OCI-LY7 (cell line): ENCODE results near the gene TRMU. TPM values are rescaled to one million over a fixed set of nuclear protein-coding genes. Genes with fewer than 3 reads are reported as not detected.

Experiments used
- BruUV-seq: library from RNA; stranded (reverse); fragments of 400-500 nt; replicated peaks from 2 replicates; lab custom pipeline; 2021; lab: Mats Ljungman, UMichigan
- CTCF ChIA-PET: fragments of 300-600 bp; sonication (Branson Sonifier 250); formaldehyde crosslinking; loops from one replicate; lab custom pipeline; 2022; ENCODE audit warnings: antibody characterized with exemption; ENCODE audit not compliant: unreplicated experiment; lab: Charles Lee
- POLR2A ChIA-PET: fragments of 300-600 bp; sonication (Branson Sonifier 250); formaldehyde crosslinking; loops from one replicate; lab custom pipeline; 2022; ENCODE audit warnings: antibody characterized with exemption; lab: Charles Lee
- DNase-seq: peaks from one replicate; pipeline ENCODE4 v3.0.0-alpha.2; 2015; ENCODE audit warnings: low spot score
- H2AFZ ChIP-seq: fragments of 200-600 bp; sonication (generic), shearing (Covaris generic); 2 replicates; pipeline ENCODE4 v1.6.1; 2014; ENCODE audit warnings: mild to moderate bottlenecking, antibody characterized with exemption, low read length, moderate library complexity
- H3K27ac ChIP-seq: fragments of 200-600 bp; sonication (generic); 2 replicates; pipeline ENCODE4 v1.5.1; 2014; ENCODE audit warnings: mixed run types, low read depth, mild to moderate bottlenecking, moderate library complexity, low read length, inconsistent platforms; ENCODE audit not compliant: poor library complexity, severe bottlenecking
- H3K36me3 ChIP-seq: fragments of 200-600 bp; sonication (generic); 2 replicates; pipeline ENCODE4 v1.6.1; 2014; ENCODE audit warnings: mild to moderate bottlenecking, antibody characterized with exemption, low read length, moderate library complexity, mixed read lengths; ENCODE audit not compliant: insufficient read depth
- H3K4me1 ChIP-seq: fragments of 200-600 bp; sonication (generic); 2 replicates; pipeline ENCODE4 v1.5.1; 2014; ENCODE audit warnings: mild to moderate bottlenecking, low read length; ENCODE audit not compliant: insufficient read depth, poor library complexity, severe bottlenecking
- H3K4me2 ChIP-seq: fragments of 200-600 bp; sonication (generic); 2 replicates; pipeline ENCODE4 v1.6.1; 2014; ENCODE audit warnings: mild to moderate bottlenecking, low read length
- H3K4me3 ChIP-seq: fragments of 200-600 bp; sonication (generic); 2 replicates; pipeline ENCODE4 v1.5.1; 2014; ENCODE audit warnings: mild to moderate bottlenecking, low read depth, low read length; ENCODE audit not compliant: poor library complexity, severe bottlenecking
- H3K79me2 ChIP-seq: fragments of 200-600 bp; sonication (generic); 2 replicates; pipeline ENCODE4 v1.6.1; 2016; ENCODE audit warnings: low read depth, mild to moderate bottlenecking, low read length, moderate library complexity, mixed read lengths; ENCODE audit not compliant: insufficient read depth
- H3K9me2 ChIP-seq: fragments of 200-600 bp; sonication (generic); 2 replicates; pipeline ENCODE4 v1.6.1; 2016; ENCODE audit warnings: mild to moderate bottlenecking, low read length, mixed read lengths; ENCODE audit not compliant: insufficient read depth
- H3K9me3 ChIP-seq: fragments of 200-600 bp; sonication (generic); 2 replicates; pipeline ENCODE4 v1.6.1; 2014; ENCODE audit warnings: mild to moderate bottlenecking, mixed run types, low read length, mixed read lengths
- H4K20me1 ChIP-seq: fragments of 200-600 bp; sonication (generic); 2 replicates; pipeline ENCODE4 v1.6.1; 2014; ENCODE audit warnings: mild to moderate bottlenecking, antibody characterized with exemption, low read length, moderate library complexity, mixed read lengths; ENCODE audit not compliant: insufficient read depth
- CTCF ChIP-seq: fragments of 200-600 bp; sonication (generic); conservative IDR thresholded peaks from 2 replicates; pipeline ENCODE4 v1.5.1; 2014; ENCODE audit warnings: mild to moderate bottlenecking, antibody characterized with exemption, low read length, moderate library complexity, mixed read lengths
- EZH2phosphoT487 ChIP-seq: fragments of 200-600 bp; sonication (generic); IDR thresholded peaks from 2 replicates; pipeline ENCODE4 v1.6.1; 2018; ENCODE audit warnings: low read depth, borderline replicate concordance, mild to moderate bottlenecking, mixed run types, antibody characterized with exemption, low read length, moderate library complexity, mixed read lengths
- intact Hi-C: fragments of 100-400 bp; cut with micrococcal nuclease; formaldehyde crosslinking; loops from one replicate; pipeline ENCODE4 v1.10.0; 2022; ENCODE audit not compliant: unreplicated experiment
- total RNA-seq, 2 experiments: library from RNA; depleted of rRNA in 1 of 2; stranded (reverse); fragments of >200 nt in 1 of 2; shearing (Covaris generic) in 1 of 2; gene quantifications; 2 replicates each; pipeline ENCODE4 v1.2.3, GENCODE V29; 2014 to 2022

The TRMU gene
- total RNA-seq, 2 experiments from 2014 or later = 88.2 to 121 TPM

- intact Hi-C loops = no loop called here
- CTCF ChIA-PET = no interaction called here
Observed at GRCh38 chr22:46358766-46359165, 23.3 kb downstream of the TRMU start.

GRCh38 chr22:46359362-46359761 is 23.8 kb downstream of the TRMU start:
- Histone ChIP-seq H3K27ac (no peak overlapping the region), H3K4me2 (no peak overlapping the region), H3K79me2 (no peaks in the 10 kb centered on the region), H3K4me3 (no peak overlapping the region), H2AFZ (no peak overlapping the region), H4K20me1 (no peaks in the 10 kb centered on the region), H3K4me1 (peaks cover 18% of the 10 kb centered on the region), H3K9me3 (no peaks in the 10 kb centered on the region), H3K9me2 (no peaks in the 10 kb centered on the region), H3K36me3 (peaks cover 32% of the 10 kb centered on the region; the same call in 1 of the 2 replicates)
- no TSS peak for BruUV-seq
- ChIA-PET CTCF (no interaction called here), POLR2A (no interaction called here)
- DNase-seq = no peak
- TF ChIP-seq CTCF = no peak
- TF ChIP-seq EZH2phosphoT487 = no peak
- intact Hi-C loops = no loop called here

More at GRCh38 chr22:46358766-46359165, 23.3 kb downstream of the TRMU start:
- no peak for TF ChIP-seq CTCF
- TF ChIP-seq EZH2phosphoT487 = no peak
- no peak overlapping the region for H2AFZ ChIP-seq
- no peaks in the 10 kb centered on the region for H4K20me1 ChIP-seq
- no peak overlapping the region for H3K27ac ChIP-seq
- H3K9me3 ChIP-seq = no peaks in the 10 kb centered on the region
- POLR2A ChIA-PET = no interaction called here
- peaks cover 18% of the 10 kb centered on the region for H3K4me1 ChIP-seq
- no TSS peak for BruUV-seq
- H3K36me3 ChIP-seq = peaks cover 38% of the 10 kb centered on the region; the same call in 1 of the 2 replicates
- no peak overlapping the region for H3K4me3 ChIP-seq
- H3K9me2 ChIP-seq = no peaks in the 10 kb centered on the region
- no peak overlapping the region for H3K4me2 ChIP-seq
- H3K79me2 ChIP-seq = no peaks in the 10 kb centered on the region
- no peak for DNase-seq

DNA sequence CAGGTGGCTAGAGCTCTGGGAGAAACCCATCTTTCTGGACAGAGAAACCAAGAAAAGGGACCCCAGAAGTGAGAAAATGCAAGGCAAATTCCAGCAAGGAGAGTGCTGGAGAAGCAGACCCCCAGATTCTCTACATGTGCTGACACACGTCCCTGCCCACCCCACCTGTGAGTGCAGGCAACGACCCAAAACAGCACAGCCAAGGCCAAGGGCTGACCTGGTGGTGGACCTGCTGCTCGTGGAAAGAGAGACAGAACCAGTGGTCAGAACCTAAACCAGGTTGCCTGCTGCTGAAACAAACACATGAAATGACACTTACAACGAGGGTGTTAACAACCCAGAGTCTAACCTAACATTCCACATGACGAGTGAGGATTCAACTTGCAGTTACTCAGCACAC is 24.6 kb downstream of the TRMU start:
- no peaks in the 10 kb centered on the region for H3K79me2 ChIP-seq
- TF ChIP-seq CTCF (no peak), EZH2phosphoT487 (no peak)
- no peaks in the 10 kb centered on the region for H3K9me3 ChIP-seq

More for the DNA sequence above, 24.6 kb downstream of the TRMU start:
- POLR2A ChIA-PET = no interaction called here
- Histone ChIP-seq H3K4me3 (no peak overlapping the region), H3K4me2 (no peak overlapping the region), H3K4me1 (peaks cover 18% of the 10 kb centered on the region), H3K27ac (no peak overlapping the region), H4K20me1 (no peaks in the 10 kb centered on the region), H3K9me2 (no peaks in the 10 kb centered on the region), H3K36me3 (peaks cover 25% of the 10 kb centered on the region; the same call in 1 of the 2 replicates), H2AFZ (no peak overlapping the region)
- no peak for DNase-seq
- CTCF ChIA-PET = no interaction called here
- BruUV-seq = no TSS peak
- intact Hi-C loops = no loop called here
